ENCODE results near the gene ZKSCAN2.

DNA sequence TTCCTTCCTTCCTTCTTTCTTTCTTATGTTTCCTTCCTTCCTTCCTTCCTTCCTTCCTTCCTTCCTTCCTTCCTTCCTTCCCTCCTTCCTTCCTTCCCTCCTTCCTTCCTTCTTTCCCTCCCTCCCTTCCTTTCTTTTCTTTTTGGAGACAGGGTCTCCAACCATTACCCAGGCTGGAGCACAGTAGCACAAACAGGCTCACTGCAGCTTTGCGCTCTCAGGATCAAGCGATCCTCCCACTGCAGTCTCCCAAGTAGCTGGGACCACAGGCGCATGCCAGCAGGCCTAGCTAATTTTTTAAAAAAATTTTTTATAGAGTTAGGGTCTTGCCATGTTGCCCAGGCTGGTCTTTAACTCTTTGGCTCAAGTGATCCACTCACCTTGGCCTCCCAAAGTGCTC, 31.8 kb upstream of the ZKSCAN2 start:
- TF ChIP-seq EP300 (IDR thresholded peaks at IDR 0.05; ENCODE audit: borderline replicate concordance in 1 of 2, low read depth in 2 of 2, low read length in 2 of 2) (no peak), POLR2A (IDR thresholded peaks at IDR 0.05; ENCODE audit: control extremely low read depth in 1 of 2, low read depth in 2 of 2, low read length in 2 of 2) (no peak), TCF12 (IDR thresholded peaks at IDR 0.05; ENCODE audit: low read depth, low read length) (no peak), RFX5 (IDR thresholded peaks at IDR 0.05; ENCODE audit: borderline replicate concordance, low read depth, low read length) (no peak), CREB1 (IDR thresholded peaks at IDR 0.05) (no peak)
- TF ChIP-seq, protein P1, sequence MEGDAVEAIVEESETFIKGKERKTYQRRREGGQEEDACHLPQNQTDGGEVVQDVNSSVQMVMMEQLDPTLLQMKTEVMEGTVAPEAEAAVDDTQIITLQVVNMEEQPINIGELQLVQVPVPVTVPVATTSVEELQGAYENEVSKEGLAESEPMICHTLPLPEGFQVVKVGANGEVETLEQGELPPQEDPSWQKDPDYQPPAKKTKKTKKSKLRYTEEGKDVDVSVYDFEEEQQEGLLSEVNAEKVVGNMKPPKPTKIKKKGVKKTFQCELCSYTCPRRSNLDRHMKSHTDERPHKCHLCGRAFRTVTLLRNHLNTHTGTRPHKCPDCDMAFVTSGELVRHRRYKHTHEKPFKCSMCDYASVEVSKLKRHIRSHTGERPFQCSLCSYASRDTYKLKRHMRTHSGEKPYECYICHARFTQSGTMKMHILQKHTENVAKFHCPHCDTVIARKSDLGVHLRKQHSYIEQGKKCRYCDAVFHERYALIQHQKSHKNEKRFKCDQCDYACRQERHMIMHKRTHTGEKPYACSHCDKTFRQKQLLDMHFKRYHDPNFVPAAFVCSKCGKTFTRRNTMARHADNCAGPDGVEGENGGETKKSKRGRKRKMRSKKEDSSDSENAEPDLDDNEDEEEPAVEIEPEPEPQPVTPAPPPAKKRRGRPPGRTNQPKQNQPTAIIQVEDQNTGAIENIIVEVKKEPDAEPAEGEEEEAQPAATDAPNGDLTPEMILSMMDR (IDR thresholded peaks at IDR 0.05; ENCODE audit: control extremely low read depth in 1 of 3, insufficient read depth in 1 of 3, low read depth in 1 of 3, low read length in 3 of 3), result no peak
- TF ChIP-seq, protein P2, sequence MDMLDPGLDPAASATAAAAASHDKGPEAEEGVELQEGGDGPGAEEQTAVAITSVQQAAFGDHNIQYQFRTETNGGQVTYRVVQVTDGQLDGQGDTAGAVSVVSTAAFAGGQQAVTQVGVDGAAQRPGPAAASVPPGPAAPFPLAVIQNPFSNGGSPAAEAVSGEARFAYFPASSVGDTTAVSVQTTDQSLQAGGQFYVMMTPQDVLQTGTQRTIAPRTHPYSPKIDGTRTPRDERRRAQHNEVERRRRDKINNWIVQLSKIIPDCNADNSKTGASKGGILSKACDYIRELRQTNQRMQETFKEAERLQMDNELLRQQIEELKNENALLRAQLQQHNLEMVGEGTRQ (IDR thresholded peaks at IDR 0.05; ENCODE audit: low read length), result no peak

All from H1 (cell line).